Keratinocyte (primary cell): ENCODE results near the gene ZNF682. TPM values are rescaled to one million over a fixed set of nuclear protein-coding genes. Genes with fewer than 3 reads are reported as not detected.
"Not testable (repeated sequence)": the region's sequence is repeated elsewhere in the genome, so short reads cannot be mapped to it uniquely, and the experiment has no call there.

ENCODE experiments used
- DNase-seq: peaks from one replicate; pipeline ENCODE4 v3.0.0-alpha.2; 2011; ENCODE audit warnings: low read depth, missing footprints, low spot score
- FAIRE-seq: peaks from 2 replicates; lab custom pipeline; 2011; peaks lifted over from hg19 to GRCh38; lab: Jason Lieb, UNC
- H2AFZ ChIP-seq: 2 replicates; pipeline ENCODE4 v1.6.0; 2012; ENCODE audit warnings: low read length, control low read depth, inconsistent platforms; ENCODE audit not compliant: control insufficient read depth
- H3K27ac ChIP-seq: 2 replicates; pipeline ENCODE4 v1.5.1; 2011; ENCODE audit warnings: low read length; ENCODE audit not compliant: control insufficient read depth, insufficient read depth
- H3K27me3 ChIP-seq: 3 replicates; pipeline ENCODE4 v1.6.0; 2011; ENCODE audit warnings: low read length; ENCODE audit not compliant: control insufficient read depth, insufficient read depth; ENCODE audit errors: extremely low read depth
- H3K36me3 ChIP-seq, 2 experiments: 2 replicates in 1 of 2; 3 replicates in 1 of 2; pipeline ENCODE4 v1.5.1; 2011; ENCODE audit warnings: low read length in 2 of 2, mild to moderate bottlenecking in 1 of 2; ENCODE audit not compliant: control insufficient read depth in 2 of 2, insufficient read depth in 2 of 2; ENCODE audit errors: extremely low read depth in 1 of 2
- H3K4me1 ChIP-seq: 3 replicates; pipeline ENCODE4 v1.5.1; 2011; ENCODE audit warnings: low read length; ENCODE audit not compliant: control insufficient read depth, insufficient read depth; ENCODE audit errors: extremely low read depth
- H3K4me2 ChIP-seq: 3 replicates; pipeline ENCODE4 v1.6.0; 2011; ENCODE audit warnings: low read depth, low read length; ENCODE audit not compliant: control insufficient read depth, insufficient read depth; ENCODE audit errors: extremely low read depth
- H3K4me3 ChIP-seq, 3 experiments: fragments of 200-600 bp in 1 of 3; sonication (generic) in 1 of 3; 2 replicates in 2 of 3; 3 replicates in 1 of 3; pipeline ENCODE4 v1.5.1; 2011 to 2016; ENCODE audit warnings: low read length in 3 of 3, mild to moderate bottlenecking in 3 of 3, control low read depth in 2 of 3, inconsistent platforms in 1 of 3, low read depth in 1 of 3, mixed read lengths in 1 of 3, mixed run types in 1 of 3, moderate library complexity in 1 of 3; ENCODE audit not compliant: control insufficient read depth in 2 of 3, insufficient read depth in 2 of 3; ENCODE audit errors: extremely low read depth in 1 of 3
- H3K79me2 ChIP-seq: 2 replicates; pipeline ENCODE4 v1.6.0; 2012; ENCODE audit warnings: low read length; ENCODE audit not compliant: control insufficient read depth, insufficient read depth
- H3K9ac ChIP-seq: 3 replicates; pipeline ENCODE4 v1.6.0; 2011; ENCODE audit warnings: low read length; ENCODE audit not compliant: control insufficient read depth, insufficient read depth; ENCODE audit errors: extremely low read depth
- H3K9me1 ChIP-seq: 3 replicates; pipeline ENCODE4 v1.6.0; 2011; ENCODE audit warnings: low read length; ENCODE audit not compliant: control insufficient read depth, insufficient read depth; ENCODE audit errors: extremely low read depth
- H3K9me3 ChIP-seq: 2 replicates; pipeline ENCODE4 v1.5.1; 2012; ENCODE audit warnings: low read depth, low read length; ENCODE audit not compliant: control insufficient read depth
- H4K20me1 ChIP-seq: 3 replicates; pipeline ENCODE4 v1.6.0; 2011; ENCODE audit warnings: low read length; ENCODE audit not compliant: control insufficient read depth, insufficient read depth; ENCODE audit errors: extremely low read depth
- CTCF ChIP-seq, 3 experiments: IDR thresholded peaks in 1 of 3; conservative IDR thresholded peaks in 1 of 3; optimal IDR thresholded peaks in 1 of 3; 2 replicates in 2 of 3; 3 replicates in 1 of 3; pipeline versions ENCODE3 to v1.5.1; 2011; ENCODE audit warnings: low read length in 3 of 3, mild to moderate bottlenecking in 3 of 3, moderate library complexity in 2 of 3, control low read depth in 1 of 3, inconsistent platforms in 1 of 3; ENCODE audit not compliant: insufficient read depth in 2 of 3; ENCODE audit errors: extremely low read depth in 1 of 3
- EZH2 ChIP-seq: IDR thresholded peaks from one replicate; pipeline ENCODE4 v1.6.1; 2012; ENCODE audit warnings: inconsistent platforms, mild to moderate bottlenecking, low read length, moderate library complexity
- dilution Hi-C: fragments of 300-500 bp; cut with MboI; formaldehyde crosslinking; loops from one replicate; pipeline ENCODE4 v1.7.0; 2020; ENCODE audit warnings: low sequenced_read_pairs; ENCODE audit not compliant: extremely low pct_ligation_motif_present
- polyA minus RNA-seq, 3 experiments: library from RNA; depleted of rRNA, polyadenylated mRNA; stranded (reverse); fragments of >200 nt; gene quantifications; 1 replicate in 1 of 3; 2 replicates in 1 of 3; 3 replicates in 1 of 3; pipeline ENCODE4 v1.2.3, GENCODE V29; 2011
- polyA plus RNA-seq, 5 experiments: library from polyadenylated mRNA; depleted of rRNA in 3 of 5; stranded (reverse) in 3 of 5; stranded (forward) in 1 of 5; unstranded in 1 of 5; fragments of >200 nt; gene quantifications; 1 replicate in 1 of 5; 2 replicates in 3 of 5; 3 replicates in 1 of 5; pipeline versions ENCODE4 v1.2.1 to v1.2.3, GENCODE V29; 2011 to 2012; ENCODE audit warnings: missing spikeins in 2 of 5, low read depth in 1 of 5, low replicate concordance in 1 of 5

ZNF682 gene
- 2.0 to 6.1 TPM (median 6.0 TPM) in 3 replicates for polyA plus RNA-seq
- 3.2 TPM for polyA plus RNA-seq (2011; ENCODE audit: low read depth)
- polyA plus RNA-seq (2011; cell fraction: cytosol; rRNA removed) = 1.9 and 3.7 TPM in 2 replicates
- 13.3 and 15.8 TPM in 2 replicates for polyA plus RNA-seq (2011; cell fraction: nucleus; rRNA removed)
- 1.4 and 3.5 TPM in 2 replicates for polyA plus RNA-seq (2012; ENCODE audit: low replicate concordance)
- polyA minus RNA-seq = 0.46 to 5.9 TPM (median 5.2 TPM) in 3 replicates
- polyA minus RNA-seq (2011; cell fraction: cytosol; rRNA and poly(A)+ RNA removed) = not detected
- 1.4 and 10.9 TPM in 2 replicates for polyA minus RNA-seq (2011; cell fraction: nucleus; rRNA and poly(A)+ RNA removed)

DNA sequence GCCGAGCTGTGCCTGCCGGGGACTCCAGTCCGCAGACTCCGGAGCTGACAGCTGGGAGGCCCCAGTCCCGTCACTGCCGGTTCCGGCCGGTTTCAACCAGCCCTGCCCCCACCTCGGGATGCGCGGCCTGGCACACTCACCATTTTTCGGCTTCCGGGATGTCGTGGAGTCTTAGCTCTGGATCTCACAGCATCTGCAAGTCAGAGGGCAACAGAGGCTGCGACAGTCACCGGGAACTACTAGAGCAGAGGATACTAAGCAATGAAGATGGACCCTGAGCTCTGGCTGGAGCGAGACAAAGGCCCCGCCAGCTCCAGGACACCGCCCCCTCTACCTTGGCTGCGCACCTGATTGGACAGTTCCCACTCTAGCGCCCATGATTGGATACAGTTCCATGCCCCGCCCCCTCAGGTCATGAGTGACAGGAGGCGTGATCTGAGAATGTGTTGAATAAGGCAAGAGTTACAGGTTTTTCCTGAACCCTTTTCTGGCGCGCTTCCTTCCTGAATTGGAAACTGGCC lies at the start of gene ZNF682:
TSS of gene ZNF682 (minus strand) at position 303 of the 521 bp plus-strand sequence. CDS start at position 143, 160 bp downstream.
- H3K9ac ChIP-seq = peak within 1 kb of the TSS; percentile 84
- peaks cover 2% of the 10 kb centered on the region for H3K79me2 ChIP-seq
- H3K9me1 ChIP-seq = no peaks in the 10 kb centered on the region
- peak within 1 kb of the TSS; percentile 100 for H2AFZ ChIP-seq
- no peaks in the 10 kb centered on the region for H3K36me3 ChIP-seq
- dilution Hi-C loops = no loop called here
- H4K20me1 ChIP-seq = no peaks in the 10 kb centered on the region
- TF ChIP-seq EZH2 (no peak), CTCF (optimal IDR thresholded peaks at IDR 0.05 in 1 of 3, IDR thresholded peaks at IDR 0.05 in 1 of 3, conservative IDR thresholded peaks at IDR 0.05 in 1 of 3; ENCODE audit: extremely low read depth in 1 of 3, insufficient read depth in 2 of 3, low read length in 3 of 3) (no peak)
- no peaks in the 10 kb centered on the region for H3K9me3 ChIP-seq
- no peaks in the 10 kb centered on the region for H3K27me3 ChIP-seq
- H3K4me2 ChIP-seq = peak within 1 kb of the TSS; percentile 95
- H3K27ac ChIP-seq = peak within 1 kb of the TSS; percentile 77
- H3K4me1 ChIP-seq = peaks cover 4% of the 10 kb centered on the region
- FAIRE-seq (peak; percentile 73), DNase-seq (peak; percentile 81)
- peak within 1 kb of the TSS; percentile 92 to 95 (median 95) for H3K4me3 ChIP-seq

GRCh38 chr19:20082876-20083275 lies 43.6 kb upstream of the ZNF682 start:
- dilution Hi-C loops, H3K9ac ChIP-seq, H3K27me3 ChIP-seq, H3K36me3 ChIP-seq, H2AFZ ChIP-seq, H4K20me1 ChIP-seq, H3K4me3 ChIP-seq, H3K9me3 ChIP-seq, FAIRE-seq, H3K9me1 ChIP-seq, H3K4me2 ChIP-seq, H3K4me1 ChIP-seq, DNase-seq, H3K27ac ChIP-seq: not testable (repeated sequence)
- peaks cover 51% of the 10 kb centered on the region for H3K79me2 ChIP-seq

DNA sequence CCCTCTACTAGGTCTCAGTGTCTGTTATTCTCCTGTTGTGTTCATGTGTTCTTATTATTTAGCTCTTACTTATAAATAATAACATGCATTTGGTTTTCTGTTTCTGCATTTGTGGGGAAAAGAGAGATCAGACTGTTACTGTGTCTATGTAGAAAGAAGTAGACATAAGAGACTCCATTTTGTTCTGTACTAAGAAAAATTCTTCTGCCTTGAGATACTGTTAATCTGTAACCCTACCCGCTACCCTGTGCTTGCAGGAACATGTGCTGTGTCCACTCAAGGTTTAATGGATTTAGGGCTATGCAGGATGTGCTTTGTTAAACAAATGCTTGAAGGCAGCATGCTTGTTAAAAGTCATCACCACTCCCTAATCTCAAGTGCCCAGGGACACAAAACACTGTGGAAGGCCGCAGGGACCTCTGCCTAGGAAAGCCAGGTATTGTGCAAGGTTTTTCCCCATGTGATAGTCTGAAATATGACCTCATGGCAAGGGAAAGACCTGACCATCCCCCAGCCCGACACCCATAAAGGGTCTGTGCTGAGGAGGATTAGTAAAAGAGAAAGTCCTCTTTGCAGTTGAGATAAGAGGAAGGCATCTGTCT lies 43.0 kb upstream of the ZNF682 start:
- dilution Hi-C loops = not testable (repeated sequence)

More for the DNA sequence above, 43.0 kb upstream of the ZNF682 start:
- not testable (repeated sequence) for H3K9me1 ChIP-seq, H3K36me3 ChIP-seq, H3K9ac ChIP-seq, H3K9me3 ChIP-seq, H3K4me1 ChIP-seq, FAIRE-seq, DNase-seq, H3K4me3 ChIP-seq, H2AFZ ChIP-seq, H3K27ac ChIP-seq, H3K4me2 ChIP-seq, H3K27me3 ChIP-seq, H4K20me1 ChIP-seq
- peaks cover 47% of the 10 kb centered on the region for H3K79me2 ChIP-seq
